ENCODE data around the gene STK11.

Gene STK11

GRCh38 chr19:1220976-1221903 is 15.7 kb downstream of the STK11 start:
- H3K27ac ChIP-seq, result no peak overlapping the region
- TF ChIP-seq ZFX (IDR thresholded peaks at IDR 0.05; ENCODE audit: borderline replicate concordance) (no peak), CTCF (IDR thresholded peaks at IDR 0.05) (peak; percentile 67)

- H3K27ac ChIP-seq, result no peak overlapping the region
- TF ChIP-seq CTCF (IDR thresholded peaks at IDR 0.05) (no peak), ZFX (IDR thresholded peaks at IDR 0.05; ENCODE audit: borderline replicate concordance) (no peak)
These were observed 16.3 kb downstream of the STK11 start for GRCh38 chr19:1221904-1222255.

GRCh38 chr19:1222394-1222793 is 16.8 kb downstream of the STK11 start:
- TF ChIP-seq ZFX (IDR thresholded peaks at IDR 0.05; ENCODE audit: borderline replicate concordance), result no peak
- no peak overlapping the region for H3K27ac ChIP-seq

- no peak overlapping the region for H3K27ac ChIP-seq
- TF ChIP-seq ZFX (IDR thresholded peaks at IDR 0.05; ENCODE audit: borderline replicate concordance) (no peak), CTCF (IDR thresholded peaks at IDR 0.05) (peak; percentile 64)
These were observed 17.7 kb downstream of the STK11 start for GRCh38 chr19:1223018-1223855.

GRCh38 chr19:1224047-1224825 is 18.7 kb downstream of the STK11 start:
- TF ChIP-seq CTCF (IDR thresholded peaks at IDR 0.05), result no peak
- no peak for TF ChIP-seq ZFX (IDR thresholded peaks at IDR 0.05; ENCODE audit: borderline replicate concordance)
- H3K27ac ChIP-seq, result no peak overlapping the region

- TF ChIP-seq ZFX (IDR thresholded peaks at IDR 0.05; ENCODE audit: borderline replicate concordance) (no peak), CTCF (IDR thresholded peaks at IDR 0.05) (no peak)
- H3K27ac ChIP-seq, result 0 out of 2 replicates have a peak overlapping the region, but pooled peaks have one; percentile 15
These were observed 19.3 kb downstream of the STK11 start for GRCh38 chr19:1224847-1225246.

Data from 22Rv1 (cell line).